ENCODE results near the gene TDRD12. TPM values are rescaled to one million over a fixed set of nuclear protein-coding genes. Genes with fewer than 3 reads are reported as not detected.

The TDRD12 gene
- total and polyA plus RNA-seq, 2 of the 13 experiments (the other 11 are each of a cell fraction or from before 2014, with no cell fraction given), result 0.03 to 0.40 TPM

GRCh38 chr19:32773126-32773525, 53.6 kb downstream of the TDRD12 start:
- BruUV-seq (replicated peaks), result no TSS peak
- H3K79me2 ChIP-seq (ENCODE audit: insufficient read depth, low read length), result no peaks in the 10 kb centered on the region
- no peaks in the 10 kb centered on the region for H4K20me1 ChIP-seq (ENCODE audit: insufficient read depth, low read length)
- WGBS (ENCODE audit: low lambda C conversion rate), result 62% methylated on average over 4 of the region's 4 CpGs
- H3K4me3 ChIP-seq (replicated peaks in 1 of 3; ENCODE audit: insufficient read depth in 1 of 3, low read depth in 2 of 3, low read length in 3 of 3), result no peak overlapping the region
- FAIRE-seq, result no peak
- no peaks in the 10 kb centered on the region for H3K4me1 ChIP-seq (ENCODE audit: insufficient read depth, low read length)
- no peak overlapping the region for H2AFZ ChIP-seq (ENCODE audit: low read length)
- no peak for ATAC-seq
- DNase-seq (ENCODE audit: low spot score), result no peak
- no peaks in the 10 kb centered on the region for H3K36me3 ChIP-seq (replicated peaks in 1 of 2; ENCODE audit: control insufficient read depth in 1 of 2, insufficient read depth in 2 of 2, low read length in 2 of 2)
- TF ChIP-seq ZSCAN29 (CRISPR knock-in tag; conservative IDR thresholded peaks at IDR 0.05) (no peak), KLF11 (CRISPR knock-in tag; IDR thresholded peaks at IDR 0.05) (no peak), SNAPC2 (CRISPR knock-in tag; IDR thresholded peaks at IDR 0.05) (no peak), ZNF710 (CRISPR knock-in tag; IDR thresholded peaks at IDR 0.05; ENCODE audit: borderline replicate concordance) (no peak), ZBTB43 (CRISPR knock-in tag; conservative IDR thresholded peaks at IDR 0.05) (no peak), TCF7L2 (IDR thresholded peaks at IDR 0.05; ENCODE audit: low read depth, low read length) (no peak), GLI4 (CRISPR knock-in tag; IDR thresholded peaks at IDR 0.05; ENCODE audit: borderline replicate concordance) (no peak), ZKSCAN1 (IDR thresholded peaks at IDR 0.05; ENCODE audit: low read length) (no peak), ZSCAN22 (CRISPR knock-in tag; IDR thresholded peaks at IDR 0.05) (no peak), TRAFD1 (CRISPR knock-in tag; IDR thresholded peaks at IDR 0.05; ENCODE audit: borderline replicate concordance) (no peak), ZNF556 (CRISPR knock-in tag; IDR thresholded peaks at IDR 0.05; ENCODE audit: borderline replicate concordance) (no peak), GPBP1L1 (CRISPR knock-in tag; IDR thresholded peaks at IDR 0.05) (no peak)
- ChIA-PET POLR2A (no interaction called here), CTCF (ENCODE audit: low intra/inter-chr PET ratio, low total read pairs) (no interaction called here)
- in situ Hi-C loops (cut with HindIII; ENCODE audit: extremely low pct_ligation_motif_present, low pct_unique_long_range_greater_than_20kb) (no loop called here), intact Hi-C loops (cut with micrococcal nuclease; ENCODE audit: unreplicated experiment) (no loop called here)
- H3K4me2 ChIP-seq (ENCODE audit: low read depth, low read length), result no peak overlapping the region
- H3K27me3 ChIP-seq (ENCODE audit: control insufficient read depth in 1 of 2, insufficient read depth in 2 of 2, low read length in 2 of 2), result peaks cover 3 to 19% of the 10 kb centered on the region in 2 experiments; a peak in 3 of 5 replicates
- no peak overlapping the region for H3K9ac ChIP-seq (ENCODE audit: insufficient read depth, low read depth, low read length)
- H3K9me3 ChIP-seq (ENCODE audit: low read length), result no peaks in the 10 kb centered on the region
- H3K27ac ChIP-seq (ENCODE audit: extremely low read length, insufficient read depth, low read length), result no peak overlapping the region

Data from HepG2 (cell line).